Osteoblast (primary cell): ENCODE results near the gene ARSA. TPM values are rescaled to one million over a fixed set of nuclear protein-coding genes. Genes with fewer than 3 reads are reported as not detected.

Experiments
- DNase-seq: peaks from one replicate; pipeline ENCODE4 v3.0.0; 2011; ENCODE audit warnings: low spot score, mixed read lengths; ENCODE audit not compliant: insufficient read length; ENCODE audit errors: missing footprints
- H2AFZ ChIP-seq: 2 replicates; pipeline ENCODE4 v1.6.0; 2011; ENCODE audit warnings: mild to moderate bottlenecking, low read length
- H3K27ac ChIP-seq: 2 replicates; pipeline ENCODE4 v1.5.1; 2011; ENCODE audit warnings: mild to moderate bottlenecking, low read depth, low read length, moderate library complexity
- H3K27me3 ChIP-seq: 2 replicates; pipeline ENCODE4 v1.6.0; 2012; ENCODE audit warnings: mild to moderate bottlenecking, control low read depth, inconsistent platforms, low read length, moderate library complexity; ENCODE audit not compliant: insufficient read depth
- H3K36me3 ChIP-seq: 2 replicates; pipeline ENCODE4 v1.5.1; 2011; ENCODE audit warnings: mild to moderate bottlenecking, low read length, control low read depth, moderate library complexity; ENCODE audit not compliant: insufficient read depth
- H3K4me1 ChIP-seq: 2 replicates; pipeline ENCODE4 v1.5.1; 2011; ENCODE audit warnings: mild to moderate bottlenecking, low read length, control low read depth, moderate library complexity; ENCODE audit not compliant: insufficient read depth
- H3K4me2 ChIP-seq: 2 replicates; pipeline ENCODE4 v1.6.0; 2011; ENCODE audit warnings: mild to moderate bottlenecking, low read length; ENCODE audit not compliant: insufficient read depth
- H3K4me3 ChIP-seq: fragments of 200-600 bp; sonication (generic); 3 replicates; pipeline ENCODE4 v1.5.1; 2012; ENCODE audit warnings: mild to moderate bottlenecking, low read length, inconsistent platforms; ENCODE audit not compliant: insufficient read depth
- H3K79me2 ChIP-seq: 2 replicates; pipeline ENCODE4 v1.6.0; 2012; ENCODE audit warnings: mild to moderate bottlenecking, low read length, control low read depth, inconsistent platforms; ENCODE audit not compliant: insufficient read depth
- H3K9me3 ChIP-seq: 2 replicates; pipeline ENCODE4 v1.5.1; 2011; ENCODE audit warnings: low read depth, low read length, control low read depth
- H4K20me1 ChIP-seq: 2 replicates; pipeline ENCODE4 v1.6.0; 2012; ENCODE audit warnings: mild to moderate bottlenecking, low read length, control low read depth; ENCODE audit not compliant: insufficient read depth
- CTCF ChIP-seq: IDR thresholded peaks from 2 replicates; pipeline ENCODE4 v1.5.1; 2011; ENCODE audit warnings: mild to moderate bottlenecking, low read depth, low read length, moderate library complexity; ENCODE audit errors: extremely low read depth
- total RNA-seq: library from RNA; depleted of rRNA; stranded (reverse); fragments of >200 nt; gene quantifications from 2 replicates; pipeline ENCODE4 v1.2.3, GENCODE V29; 2012

Gene ARSA
- total RNA-seq, 1 donor, result 38.4 TPM

GRCh38 chr22:50601669-50602337, 26.1 kb downstream of the ARSA start:
- Histone ChIP-seq H3K79me2 (no peaks in the 10 kb centered on the region), H3K27ac (no peak overlapping the region), H3K27me3 (peaks cover 32% of the 10 kb centered on the region), H2AFZ (no peak overlapping the region), H3K9me3 (no peaks in the 10 kb centered on the region), H3K4me3 (no peak overlapping the region), H3K4me2 (no peak overlapping the region), H4K20me1 (peaks cover 4% of the 10 kb centered on the region), H3K4me1 (no peaks in the 10 kb centered on the region), H3K36me3 (no peaks in the 10 kb centered on the region)
- no peak for TF ChIP-seq CTCF
- DNase-seq, result peak; percentile 79

GRCh38 chr22:50600967-50601668, 26.8 kb downstream of the ARSA start:
- Histone ChIP-seq H3K4me1 (no peaks in the 10 kb centered on the region), H3K4me3 (no peak overlapping the region), H3K4me2 (no peak overlapping the region), H3K79me2 (no peaks in the 10 kb centered on the region), H3K9me3 (no peaks in the 10 kb centered on the region), H4K20me1 (peaks cover 4% of the 10 kb centered on the region), H3K36me3 (no peaks in the 10 kb centered on the region), H2AFZ (no peak overlapping the region), H3K27ac (no peak overlapping the region), H3K27me3 (peaks cover 32% of the 10 kb centered on the region)
- TF ChIP-seq CTCF, result no peak
- peak; percentile 88 for DNase-seq

DNA sequence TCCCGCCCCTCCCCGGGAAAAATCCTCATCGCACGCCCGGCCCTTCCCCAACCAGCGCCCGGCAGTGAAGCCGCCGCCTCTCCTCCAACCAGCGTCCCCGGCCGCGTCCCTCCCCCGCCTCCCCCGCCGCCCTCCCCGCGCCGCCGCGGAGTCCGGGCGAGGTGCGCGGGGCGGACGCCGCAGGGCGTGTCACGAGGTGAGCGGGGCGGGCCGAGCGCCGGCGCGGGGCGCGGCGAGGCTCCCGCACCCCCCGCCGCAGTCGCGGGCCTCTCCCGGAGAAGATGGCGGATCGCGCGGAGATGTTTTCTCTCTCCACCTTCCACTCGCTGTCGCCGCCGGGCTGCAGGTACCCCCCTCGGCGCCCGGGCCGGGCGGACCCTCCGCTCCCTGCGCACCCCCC, 27.4 kb downstream of the ARSA start, which contains the start of gene MAPK8IP2:
TSS of gene MAPK8IP2 (plus strand) at position 256 of the 400 bp plus-strand sequence. CDS start at position 282, 26 bp downstream.
- H3K27me3 ChIP-seq, result peaks cover 32% of the 10 kb centered on the region
- TF ChIP-seq CTCF, result no peak
- no peaks in the 10 kb centered on the region for H3K9me3 ChIP-seq
- no peak within 1 kb of the TSS for H3K4me2 ChIP-seq
- H3K79me2 ChIP-seq, result no peaks in the 10 kb centered on the region
- H3K36me3 ChIP-seq, result no peaks in the 10 kb centered on the region
- H3K4me1 ChIP-seq, result no peaks in the 10 kb centered on the region
- no peak within 1 kb of the TSS for H2AFZ ChIP-seq
- peak; percentile 94 for DNase-seq
- H3K27ac ChIP-seq, result no peak within 1 kb of the TSS
- H3K4me3 ChIP-seq, result no peak within 1 kb of the TSS
- H4K20me1 ChIP-seq, result peaks cover 4% of the 10 kb centered on the region

GRCh38 chr22:50599816-50600455, 28.0 kb downstream of the ARSA start:
- H3K27me3 ChIP-seq, result peaks cover 30% of the 10 kb centered on the region
- H3K36me3 ChIP-seq, result no peaks in the 10 kb centered on the region
- H3K4me3 ChIP-seq, result no peak overlapping the region
- H3K79me2 ChIP-seq, result no peaks in the 10 kb centered on the region
- no peak overlapping the region for H3K27ac ChIP-seq
- no peak overlapping the region for H3K4me2 ChIP-seq
- H4K20me1 ChIP-seq, result peaks cover 4% of the 10 kb centered on the region
- DNase-seq, result peak; percentile 100
- H3K4me1 ChIP-seq, result no peaks in the 10 kb centered on the region
- no peaks in the 10 kb centered on the region for H3K9me3 ChIP-seq
- no peak for TF ChIP-seq CTCF
- H2AFZ ChIP-seq, result no peak overlapping the region
